CD14-positive monocyte (primary cell): ENCODE results near the gene WDR18. TPM values are rescaled to one million over a fixed set of nuclear protein-coding genes. Genes with fewer than 3 reads are reported as not detected.

Experiments
- DNase-seq, 3 donors: peaks; one replicate each; pipeline ENCODE4 v3.0.0-alpha.2; 2011 to 2022
- H2AFZ ChIP-seq: 2 replicates; pipeline ENCODE4 v1.6.0; 2012; ENCODE audit warnings: mild to moderate bottlenecking, low read depth, low read length, inconsistent platforms; ENCODE audit not compliant: insufficient read depth, poor library complexity, severe bottlenecking
- H3K27ac ChIP-seq, 2 donors: 1 replicate in 1 of 2; 2 replicates in 1 of 2; pipeline ENCODE4 v1.5.1; 2012 to 2013; ENCODE audit warnings: low read length in 2 of 2, control low read depth in 1 of 2, inconsistent platforms in 1 of 2, low read depth in 1 of 2, mild to moderate bottlenecking in 1 of 2
- H3K27me3 ChIP-seq, 2 donors: one replicate each; pipeline versions ENCODE4 v1.6.0 to v1.6.1; 2011 to 2013; ENCODE audit warnings: low read length in 2 of 2; ENCODE audit not compliant: control insufficient read depth in 2 of 2, insufficient read depth in 2 of 2
- H3K36me3 ChIP-seq, 2 donors: replicated peaks in 1 of 2; 1 replicate in 1 of 2; 2 replicates in 1 of 2; pipeline versions ENCODE4 v1.5.1 to v1.6.1; 2012 to 2013; ENCODE audit warnings: low read length in 2 of 2, control low read depth in 1 of 2, inconsistent platforms in 1 of 2, mild to moderate bottlenecking in 1 of 2; ENCODE audit not compliant: insufficient read depth in 2 of 2, control insufficient read depth in 1 of 2
- H3K4me1 ChIP-seq, 2 donors: 1 replicate in 1 of 2; 2 replicates in 1 of 2; pipeline versions ENCODE4 v1.5.1 to v1.6.1; 2012 to 2013; ENCODE audit warnings: low read length in 2 of 2, control low read depth in 1 of 2, inconsistent platforms in 1 of 2, mild to moderate bottlenecking in 1 of 2, moderate library complexity in 1 of 2; ENCODE audit not compliant: insufficient read depth in 2 of 2, control insufficient read depth in 1 of 2
- H3K4me2 ChIP-seq: replicated peaks from 2 replicates; pipeline ENCODE3; 2012; ENCODE audit warnings: low read length, moderate library complexity, mild to moderate bottlenecking; ENCODE audit not compliant: poor library complexity, severe bottlenecking; ENCODE audit errors: extremely low read depth
- H3K4me3 ChIP-seq, 3 experiments: fragments of 200-600 bp in 1 of 3; sonication (generic) in 1 of 3; replicated peaks in 1 of 3; 1 replicate in 2 of 3; 2 replicates in 1 of 3; pipeline ENCODE4 v1.5.1; 2011 to 2013; ENCODE audit warnings: low read length in 3 of 3, mild to moderate bottlenecking in 3 of 3, control low read depth in 2 of 3, low read depth in 2 of 3, inconsistent platforms in 1 of 3, moderate library complexity in 1 of 3
- H3K79me2 ChIP-seq: 2 replicates; pipeline ENCODE4 v1.6.0; 2012; ENCODE audit warnings: mild to moderate bottlenecking, control low read depth, inconsistent platforms, low read length, moderate library complexity; ENCODE audit not compliant: insufficient read depth
- H3K9ac ChIP-seq: 2 replicates; pipeline ENCODE4 v1.6.0; 2017; ENCODE audit warnings: low read length, mild to moderate bottlenecking; ENCODE audit not compliant: insufficient read depth, poor library complexity, severe bottlenecking
- H3K9me3 ChIP-seq, 2 donors: replicated peaks in 1 of 2; 1 replicate in 1 of 2; 2 replicates in 1 of 2; pipeline versions ENCODE4 v1.5.1 to v1.6.1; 2012 to 2013; ENCODE audit warnings: low read length in 2 of 2, control low read depth in 1 of 2; ENCODE audit not compliant: control insufficient read depth in 1 of 2, insufficient read depth in 1 of 2
- H4K20me1 ChIP-seq: 2 replicates; pipeline ENCODE4 v1.6.0; 2012; ENCODE audit warnings: mild to moderate bottlenecking, low read length, control low read depth, moderate library complexity; ENCODE audit not compliant: insufficient read depth
- H3K27ac Mint-ChIP-seq, 7 donors: one replicate each; pipeline ENCODE4 v1.8.0; 2020; ENCODE audit warnings: mild to moderate bottlenecking in 7 of 7, mixed read lengths in 7 of 7, moderate library complexity in 6 of 7, inconsistent platforms in 2 of 7
- H3K27me3 Mint-ChIP-seq, 3 donors: one replicate each; pipeline ENCODE4 v1.8.0; 2021 to 2022; ENCODE audit warnings: low read depth in 3 of 3, mild to moderate bottlenecking in 3 of 3, mixed read lengths in 3 of 3, moderate library complexity in 3 of 3, inconsistent platforms in 1 of 3
- H3K36me3 Mint-ChIP-seq, 2 donors: one replicate each; pipeline ENCODE4 v1.8.0; 2020; ENCODE audit warnings: mixed read lengths in 2 of 2, inconsistent platforms in 1 of 2, mild to moderate bottlenecking in 1 of 2
- H3K4me1 Mint-ChIP-seq: one replicate; pipeline ENCODE4 v1.8.0; 2020; ENCODE audit warnings: mild to moderate bottlenecking, mixed read lengths
- H3K4me3 Mint-ChIP-seq, 2 donors: one replicate each; pipeline ENCODE4 v1.8.0; 2020; ENCODE audit warnings: mild to moderate bottlenecking in 2 of 2, mixed read lengths in 2 of 2, moderate library complexity in 1 of 2
- H3K9me3 Mint-ChIP-seq, 7 donors: one replicate each; pipeline ENCODE4 v1.8.0; 2020 to 2022; ENCODE audit warnings: mixed read lengths in 7 of 7, mild to moderate bottlenecking in 6 of 7, moderate library complexity in 6 of 7, inconsistent platforms in 2 of 7
- WGBS: methylation state at CpG from one replicate; pipeline ENCODE4 v1.1.5; 2013; ENCODE audit warnings: missing lambda C conversion rate; ENCODE audit not compliant: insufficient coverage; 5-methylcytosine and 5-hydroxymethylcytosine counted together
- intact Hi-C, 2 donors: fragments of 100-400 bp; cut with micrococcal nuclease; formaldehyde crosslinking; loops; one replicate each; pipeline versions ENCODE4 v1.15.0 to v1.15.1; 2023
- polyA plus RNA-seq, 3 donors: library from polyadenylated mRNA; depleted of rRNA in 1 of 3; unstranded in 2 of 3; stranded (reverse) in 1 of 3; fragments of 300-500 nt in 2 of 3; fragments of >200 nt in 1 of 3; fragmentation: Illumina TruSeq in 2 of 3; gene quantifications; 1 replicate in 2 of 3; 2 replicates in 1 of 3; pipeline ENCODE4 v1.2.3, GENCODE V29; 2012 to 2021
- TF ChIP-seq, protein P1 (sequence below): fragments of 200-600 bp; IDR thresholded peaks from one replicate; pipeline ENCODE4 v1.8.0; 2022; ENCODE audit warnings: antibody characterized with exemption, mild to moderate bottlenecking

The WDR18 gene
- polyA plus RNA-seq, 3 donors = 21.3 to 52.7 (median 49.9) TPM

GRCh38 chr19:971795-972194 lies 12.3 kb upstream of the WDR18 start:
- Mint-ChIP-seq H3K36me3 (peaks cover 37 to 72% of the 10 kb centered on the region in 2 donors), H3K4me3 (no peak overlapping the region), H3K9me3 (peaks cover 9 to 26% (median 13%) of the 10 kb centered on the region in 7 donors), H3K4me1 (no peaks in the 10 kb centered on the region), H3K27me3 (no peaks in the 10 kb centered on the region), H3K27ac (no peak overlapping the region)
- Histone ChIP-seq H3K9me3 (peaks cover 7 to 17% of the 10 kb centered on the region in 2 donors), H2AFZ (no peak overlapping the region), H3K4me1 (no peaks in the 10 kb centered on the region), H3K27ac (no peak overlapping the region), H3K4me3 (no peak overlapping the region), H3K79me2 (peaks cover 3% of the 10 kb centered on the region), H3K4me2 (no peak overlapping the region), H4K20me1 (peaks cover 71% of the 10 kb centered on the region), H3K36me3 (peaks cover 66 to 67% of the 10 kb centered on the region in 2 donors), H3K27me3 (no peaks in the 10 kb centered on the region), H3K9ac (no peak overlapping the region)
- WGBS = 93% methylated on average over 14 of the region's 24 CpGs
- TF ChIP-seq, protein P1, sequence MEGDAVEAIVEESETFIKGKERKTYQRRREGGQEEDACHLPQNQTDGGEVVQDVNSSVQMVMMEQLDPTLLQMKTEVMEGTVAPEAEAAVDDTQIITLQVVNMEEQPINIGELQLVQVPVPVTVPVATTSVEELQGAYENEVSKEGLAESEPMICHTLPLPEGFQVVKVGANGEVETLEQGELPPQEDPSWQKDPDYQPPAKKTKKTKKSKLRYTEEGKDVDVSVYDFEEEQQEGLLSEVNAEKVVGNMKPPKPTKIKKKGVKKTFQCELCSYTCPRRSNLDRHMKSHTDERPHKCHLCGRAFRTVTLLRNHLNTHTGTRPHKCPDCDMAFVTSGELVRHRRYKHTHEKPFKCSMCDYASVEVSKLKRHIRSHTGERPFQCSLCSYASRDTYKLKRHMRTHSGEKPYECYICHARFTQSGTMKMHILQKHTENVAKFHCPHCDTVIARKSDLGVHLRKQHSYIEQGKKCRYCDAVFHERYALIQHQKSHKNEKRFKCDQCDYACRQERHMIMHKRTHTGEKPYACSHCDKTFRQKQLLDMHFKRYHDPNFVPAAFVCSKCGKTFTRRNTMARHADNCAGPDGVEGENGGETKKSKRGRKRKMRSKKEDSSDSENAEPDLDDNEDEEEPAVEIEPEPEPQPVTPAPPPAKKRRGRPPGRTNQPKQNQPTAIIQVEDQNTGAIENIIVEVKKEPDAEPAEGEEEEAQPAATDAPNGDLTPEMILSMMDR = no peak
- intact Hi-C loops = no loop called here
- DNase-seq = no peak

DNA sequence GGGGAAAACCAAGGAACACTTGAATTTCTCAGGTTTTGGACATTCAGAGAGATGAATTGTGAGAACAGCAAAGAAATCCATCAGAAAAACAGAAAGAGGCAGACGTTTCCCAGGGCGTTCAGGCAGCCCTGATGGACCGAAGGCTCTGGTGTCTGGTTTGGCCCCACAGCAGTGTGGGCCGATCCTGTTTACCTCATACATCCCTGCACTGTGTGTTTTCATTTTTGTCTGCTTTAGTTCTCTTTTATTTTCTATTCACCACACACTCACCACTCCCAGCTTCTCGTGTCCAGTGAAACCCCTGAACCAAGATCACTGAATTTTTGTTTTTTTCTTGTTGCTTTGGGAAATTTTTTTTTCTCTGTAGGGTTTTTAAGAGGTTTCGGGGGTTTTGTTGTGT lies 11.9 kb upstream of the WDR18 start:
- Histone ChIP-seq H3K27me3 (no peaks in the 10 kb centered on the region), H2AFZ (no peak overlapping the region), H4K20me1 (peaks cover 71% of the 10 kb centered on the region), H3K4me3 (no peak overlapping the region), H3K4me1 (no peaks in the 10 kb centered on the region), H3K36me3 (peaks cover 61 to 62% of the 10 kb centered on the region in 2 donors), H3K9me3 (peaks cover 7 to 17% of the 10 kb centered on the region in 2 donors), H3K9ac (no peak overlapping the region), H3K27ac (no peak overlapping the region), H3K4me2 (no peak overlapping the region), H3K79me2 (peaks cover 3% of the 10 kb centered on the region)
- Mint-ChIP-seq H3K27ac (no peak overlapping the region), H3K9me3 (peaks cover 9 to 26% (median 13%) of the 10 kb centered on the region in 7 donors), H3K36me3 (peaks cover 35 to 67% of the 10 kb centered on the region in 2 donors), H3K4me1 (no peaks in the 10 kb centered on the region), H3K4me3 (no peak overlapping the region), H3K27me3 (no peaks in the 10 kb centered on the region)
- DNase-seq = no peak
- intact Hi-C loops = no loop called here
- TF ChIP-seq, protein P1 = no peak
- WGBS = 100% methylated on average over 2 of the region's 6 CpGs
